ENCODE results near the gene TTLL11. TPM values are rescaled to one million over a fixed set of nuclear protein-coding genes. Genes with fewer than 3 reads are reported as not detected.
"Not testable (repeated sequence)": the region's sequence is repeated elsewhere in the genome, so short reads cannot be mapped to it uniquely, and the experiment has no call there.

The TTLL11 gene
- polyA plus RNA-seq, 1 donor from 2014 or later, result 8.0 TPM

- H3K79me2 ChIP-seq (replicated peaks; ENCODE audit: insufficient read depth, low read length), result no peaks in the 10 kb centered on the region
- H3K9ac ChIP-seq (ENCODE audit: low read length), result no peak overlapping the region
- no peak overlapping the region for H3K4me2 ChIP-seq (ENCODE audit: low read length)
- H3F3A ChIP-seq (ENCODE audit: insufficient read depth, low read length, poor library complexity, severe bottlenecking), result no peaks in the 10 kb centered on the region
- peaks cover 3% of the 10 kb centered on the region for H3K27me3 ChIP-seq (ENCODE audit: insufficient read depth, low read depth, low read length)
- H4K20me1 ChIP-seq (ENCODE audit: insufficient read depth), result no peaks in the 10 kb centered on the region
- no peaks in the 10 kb centered on the region for H3K9me2 ChIP-seq (ENCODE audit: insufficient read depth, low read length)
- no peaks in the 10 kb centered on the region for H3K36me3 ChIP-seq (ENCODE audit: insufficient read depth, low read length)
- H3K9me3 ChIP-seq (ENCODE audit: low read length), result no peaks in the 10 kb centered on the region
- no peak overlapping the region for H2AFZ ChIP-seq (ENCODE audit: low read depth, low read length)
- H3K4me3 ChIP-seq (ENCODE audit: low read length), result no peak overlapping the region
- TF ChIP-seq EP300 (conservative IDR thresholded peaks at IDR 0.05; ENCODE audit: poor library complexity, severe bottlenecking) (no peak), SMC3 (conservative IDR thresholded peaks at IDR 0.05; ENCODE audit: poor library complexity) (no peak), REST (IDR thresholded peaks at IDR 0.05; ENCODE audit: borderline replicate concordance) (no peak), MXI1 (conservative IDR thresholded peaks at IDR 0.05; ENCODE audit: poor library complexity, severe bottlenecking) (no peak), TAF1 (IDR thresholded peaks at IDR 0.05; ENCODE audit: low read depth) (no peak), EZH2 (IDR thresholded peaks at IDR 0.05; ENCODE audit: borderline replicate concordance, insufficient read depth, low read length, poor library complexity, severe bottlenecking) (no peak), POLR2AphosphoS5 (IDR thresholded peaks at IDR 0.05) (no peak), CTCF (IDR thresholded peaks at IDR 0.05; ENCODE audit: poor library complexity, severe bottlenecking) (no peak), RAD21 (conservative IDR thresholded peaks at IDR 0.05) (no peak)
- H3K27ac ChIP-seq (ENCODE audit: low read length), result no peak overlapping the region
Observed at GRCh38 chr9:122119166-122119521, 26.0 kb upstream of the TTLL11 start.

GRCh38 chr9:122118343-122119165 is 25.4 kb upstream of the TTLL11 start:
- Histone ChIP-seq H3K36me3 (ENCODE audit: insufficient read depth, low read length) (no peaks in the 10 kb centered on the region), H3K9ac (ENCODE audit: low read length) (no peak overlapping the region), H3K27me3 (ENCODE audit: insufficient read depth, low read depth, low read length) (peaks cover 3% of the 10 kb centered on the region), H3K27ac (ENCODE audit: low read length) (no peak overlapping the region), H3K9me2 (ENCODE audit: insufficient read depth, low read length) (no peaks in the 10 kb centered on the region), H3K4me3 (ENCODE audit: low read length) (no peak overlapping the region), H3F3A (ENCODE audit: insufficient read depth, low read length, poor library complexity, severe bottlenecking) (no peaks in the 10 kb centered on the region), H3K79me2 (replicated peaks; ENCODE audit: insufficient read depth, low read length) (no peaks in the 10 kb centered on the region), H3K4me2 (ENCODE audit: low read length) (no peak overlapping the region), H4K20me1 (ENCODE audit: insufficient read depth) (no peaks in the 10 kb centered on the region), H3K9me3 (ENCODE audit: low read length) (no peaks in the 10 kb centered on the region), H2AFZ (ENCODE audit: low read depth, low read length) (no peak overlapping the region)
- TF ChIP-seq RAD21 (conservative IDR thresholded peaks at IDR 0.05) (no peak), EP300 (conservative IDR thresholded peaks at IDR 0.05; ENCODE audit: poor library complexity, severe bottlenecking) (no peak), TAF1 (IDR thresholded peaks at IDR 0.05; ENCODE audit: low read depth) (no peak), POLR2AphosphoS5 (IDR thresholded peaks at IDR 0.05) (no peak), SMC3 (conservative IDR thresholded peaks at IDR 0.05; ENCODE audit: poor library complexity) (no peak), REST (IDR thresholded peaks at IDR 0.05; ENCODE audit: borderline replicate concordance) (no peak), EZH2 (IDR thresholded peaks at IDR 0.05; ENCODE audit: borderline replicate concordance, insufficient read depth, low read length, poor library complexity, severe bottlenecking) (no peak), MXI1 (conservative IDR thresholded peaks at IDR 0.05; ENCODE audit: poor library complexity, severe bottlenecking) (no peak), CTCF (IDR thresholded peaks at IDR 0.05; ENCODE audit: poor library complexity, severe bottlenecking) (no peak)

- H4K20me1 ChIP-seq (ENCODE audit: insufficient read depth); H3K79me2 ChIP-seq (replicated peaks; ENCODE audit: insufficient read depth, low read length); H3K9ac ChIP-seq (ENCODE audit: low read length); H3K9me3 ChIP-seq (ENCODE audit: low read length); H3K27me3 ChIP-seq (ENCODE audit: insufficient read depth, low read depth, low read length); H3K4me2 ChIP-seq (ENCODE audit: low read length); H2AFZ ChIP-seq (ENCODE audit: low read depth, low read length); H3K9me2 ChIP-seq (ENCODE audit: insufficient read depth, low read length); H3K36me3 ChIP-seq (ENCODE audit: insufficient read depth, low read length); H3K27ac ChIP-seq (ENCODE audit: low read length); H3K4me3 ChIP-seq (ENCODE audit: low read length); H3F3A ChIP-seq (ENCODE audit: insufficient read depth, low read length, poor library complexity, severe bottlenecking): not testable (repeated sequence)
Observed at GRCh38 chr9:122117241-122117640, 24.1 kb upstream of the TTLL11 start.
